CD4-positive, alpha-beta T cell (primary cell): ENCODE results near the gene EMC8. TPM values are rescaled to one million over a fixed set of nuclear protein-coding genes. Genes with fewer than 3 reads are reported as not detected.

Source experiments
- ATAC-seq: fragments of 200-7000 bp; cut with Tn5 transposase; one replicate; pipeline ENCODE4 v1.10.0; 2022; ENCODE audit warnings: mild to moderate bottlenecking; ENCODE audit not compliant: poor library complexity
- CTCF ChIA-PET: fragments of 350-600 bp; sonication (Branson Sonifier 250); formaldehyde crosslinking; loops from one replicate; lab custom pipeline; 2021; ENCODE audit warnings: antibody characterized with exemption, inconsistent platforms; lab: Charles Lee
- POLR2A ChIA-PET: fragments of 350-600 bp; sonication (Branson Sonifier 250); formaldehyde crosslinking; loops from one replicate; lab custom pipeline; 2021; ENCODE audit warnings: antibody characterized with exemption, inconsistent platforms; lab: Charles Lee
- DNase-seq, 14 experiments: peaks; one replicate each; pipeline ENCODE4 v3.0.0-alpha.2; 2013 to 2020; ENCODE audit warnings: mixed read lengths in 2 of 14
- H3K27ac ChIP-seq, 2 donors: one replicate each; pipeline versions ENCODE4 v1.5.1 to v1.7.0; 2013; ENCODE audit warnings: low read length in 2 of 2, low read depth in 1 of 2, mild to moderate bottlenecking in 1 of 2
- H3K27me3 ChIP-seq, 2 experiments: 1 replicate in 1 of 2; 2 replicates in 1 of 2; pipeline versions ENCODE4 v1.6.1 to v1.7.0; 2013; ENCODE audit warnings: low read length in 2 of 2, control low read depth in 1 of 2, mild to moderate bottlenecking in 1 of 2, moderate library complexity in 1 of 2; ENCODE audit not compliant: insufficient read depth in 2 of 2, control insufficient read depth in 1 of 2
- H3K36me3 ChIP-seq: one replicate; pipeline ENCODE4 v1.6.1; 2013; ENCODE audit warnings: low read length, control low read depth; ENCODE audit not compliant: insufficient read depth
- H3K4me1 ChIP-seq: one replicate; pipeline ENCODE4 v1.6.1; 2013; ENCODE audit warnings: low read length, control low read depth; ENCODE audit not compliant: insufficient read depth
- H3K4me3 ChIP-seq: one replicate; pipeline ENCODE4 v1.5.1; 2013; ENCODE audit warnings: mild to moderate bottlenecking, low read length, moderate library complexity
- H3K9me3 ChIP-seq, 2 experiments: 1 replicate in 1 of 2; 2 replicates in 1 of 2; pipeline versions ENCODE4 v1.6.1 to v1.7.0; 2013; ENCODE audit warnings: low read length in 2 of 2, mild to moderate bottlenecking in 2 of 2, control low read depth in 1 of 2, moderate library complexity in 1 of 2; ENCODE audit not compliant: control insufficient read depth in 1 of 2, insufficient read depth in 1 of 2
- H3K27ac Mint-ChIP-seq: one replicate; pipeline ENCODE4 v1.8.0; 2020; ENCODE audit warnings: mixed read lengths
- H3K27me3 Mint-ChIP-seq: one replicate; pipeline ENCODE4 v1.8.0; 2021; ENCODE audit warnings: mixed read lengths
- H3K36me3 Mint-ChIP-seq: one replicate; pipeline ENCODE4 v1.8.0; 2021; ENCODE audit warnings: low read depth, mixed read lengths
- H3K4me1 Mint-ChIP-seq: one replicate; pipeline ENCODE4 v1.8.0; 2021; ENCODE audit warnings: low read depth, mixed read lengths
- H3K4me3 Mint-ChIP-seq: one replicate; pipeline ENCODE4 v1.8.0; 2020; ENCODE audit warnings: mild to moderate bottlenecking, mixed read lengths
- H3K9me3 Mint-ChIP-seq: one replicate; pipeline ENCODE4 v1.8.0; 2020; ENCODE audit warnings: mixed read lengths
- intact Hi-C, 2 experiments: fragments of 100-400 bp; cut with DNase I in 1 of 2; cut with micrococcal nuclease in 1 of 2; formaldehyde crosslinking; loops; one replicate each; pipeline versions ENCODE4 v1.15.1 to v1.9.0; 2023 to 2025; cut with DNase I, micrococcal nuclease
- total RNA-seq, 174 experiments: library from RNA in 2 of 174; stranded (reverse) in 2 of 174; gene quantifications; one replicate each; pipeline ENCODE4 v1.2.3 and lab custom pipeline; 2021 to 2026
- TF ChIP-seq, protein P1 (sequence below): fragments of 200-600 bp; IDR thresholded peaks from one replicate; pipeline ENCODE4 v1.8.0; 2022; ENCODE audit warnings: antibody characterized with exemption, mild to moderate bottlenecking

EMC8 gene
- total RNA-seq, 2 experiments from 2014 or later: 38.9 to 41.7 TPM

GRCh38 chr16:85761861-85762260 is 37.5 kb downstream of the EMC8 start:
- ATAC-seq: no peak
- intact Hi-C loops: no loop called here

DNA sequence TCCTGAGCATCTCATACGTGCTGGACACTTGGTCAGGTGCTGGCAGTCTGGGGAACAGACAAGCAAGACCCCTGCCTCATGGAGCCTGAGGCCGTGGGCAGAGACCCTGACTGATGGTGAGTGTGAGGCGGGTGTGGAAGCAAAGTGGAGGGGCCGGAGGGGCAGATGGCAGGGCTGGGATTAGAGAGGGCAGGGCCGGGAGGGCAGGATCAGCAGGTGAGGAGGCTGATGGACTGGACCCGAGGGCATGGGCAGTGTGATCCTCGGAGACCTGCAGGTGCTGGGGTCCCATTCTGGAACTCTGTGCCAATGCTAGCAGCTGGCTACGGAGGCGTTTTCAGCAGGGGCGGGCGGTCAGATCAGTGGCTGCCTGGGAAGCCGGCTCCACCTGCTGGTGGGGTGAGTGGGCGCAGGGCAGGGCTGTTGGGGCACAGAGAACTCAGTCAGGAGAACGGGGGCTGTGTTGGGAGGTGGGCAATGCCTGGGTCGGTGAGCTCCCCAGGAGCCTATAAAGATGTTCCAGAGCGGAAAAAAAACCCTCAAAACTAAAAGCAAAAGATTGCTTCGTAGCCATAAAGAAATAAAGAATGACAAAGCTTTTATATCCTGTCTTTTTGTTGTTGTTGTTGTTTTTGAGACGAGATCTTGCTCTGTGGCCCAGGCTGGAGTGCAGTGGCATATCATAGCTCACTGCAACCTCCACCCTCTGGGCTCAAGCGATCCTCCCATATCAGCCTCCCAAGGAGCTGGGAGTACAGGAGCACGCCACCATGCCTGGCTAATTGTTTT is 39.5 kb downstream of the EMC8 start:
- H3K36me3 Mint-ChIP-seq: no peaks in the 10 kb centered on the region
- peaks cover 0 to 10% of the 10 kb centered on the region in 2 experiments for H3K27me3 ChIP-seq
- no peaks in the 10 kb centered on the region for H3K36me3 ChIP-seq
- ChIA-PET POLR2A (no interaction called here), CTCF (no interaction called here)
- no peaks in the 10 kb centered on the region for H3K9me3 ChIP-seq
- H3K27ac ChIP-seq: no peak overlapping the region
- TF ChIP-seq, protein P1, sequence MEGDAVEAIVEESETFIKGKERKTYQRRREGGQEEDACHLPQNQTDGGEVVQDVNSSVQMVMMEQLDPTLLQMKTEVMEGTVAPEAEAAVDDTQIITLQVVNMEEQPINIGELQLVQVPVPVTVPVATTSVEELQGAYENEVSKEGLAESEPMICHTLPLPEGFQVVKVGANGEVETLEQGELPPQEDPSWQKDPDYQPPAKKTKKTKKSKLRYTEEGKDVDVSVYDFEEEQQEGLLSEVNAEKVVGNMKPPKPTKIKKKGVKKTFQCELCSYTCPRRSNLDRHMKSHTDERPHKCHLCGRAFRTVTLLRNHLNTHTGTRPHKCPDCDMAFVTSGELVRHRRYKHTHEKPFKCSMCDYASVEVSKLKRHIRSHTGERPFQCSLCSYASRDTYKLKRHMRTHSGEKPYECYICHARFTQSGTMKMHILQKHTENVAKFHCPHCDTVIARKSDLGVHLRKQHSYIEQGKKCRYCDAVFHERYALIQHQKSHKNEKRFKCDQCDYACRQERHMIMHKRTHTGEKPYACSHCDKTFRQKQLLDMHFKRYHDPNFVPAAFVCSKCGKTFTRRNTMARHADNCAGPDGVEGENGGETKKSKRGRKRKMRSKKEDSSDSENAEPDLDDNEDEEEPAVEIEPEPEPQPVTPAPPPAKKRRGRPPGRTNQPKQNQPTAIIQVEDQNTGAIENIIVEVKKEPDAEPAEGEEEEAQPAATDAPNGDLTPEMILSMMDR: peak; percentile 39
- H3K9me3 Mint-ChIP-seq: no peaks in the 10 kb centered on the region
- peaks cover 11% of the 10 kb centered on the region for H3K4me1 ChIP-seq
- H3K27ac Mint-ChIP-seq: no peak overlapping the region
- H3K4me3 ChIP-seq: no peak overlapping the region
- H3K4me3 Mint-ChIP-seq: no peak overlapping the region
- ATAC-seq (no peak), DNase-seq (peak in 9 of 14 experiments; percentile 6 to 51 (median 17))
- peaks cover 27% of the 10 kb centered on the region for H3K27me3 Mint-ChIP-seq
- intact Hi-C loops: loop anchor here in 1 of 2 experiments (2.0 to 5.0 kb wide), 2 partner anchors 83 to 101 kb away; no protein-coding TSS in a partner anchor
- H3K4me1 Mint-ChIP-seq: peaks cover 8% of the 10 kb centered on the region

More at GRCh38 chr16:85761861-85762260, 37.5 kb downstream of the EMC8 start:
- Mint-ChIP-seq H3K4me1 (peaks cover 8% of the 10 kb centered on the region), H3K9me3 (no peaks in the 10 kb centered on the region), H3K27ac (no peak overlapping the region), H3K4me3 (no peak overlapping the region), H3K27me3 (peaks cover 27% of the 10 kb centered on the region), H3K36me3 (no peaks in the 10 kb centered on the region)
- no peaks in the 10 kb centered on the region for H3K36me3 ChIP-seq
- ChIA-PET POLR2A (no interaction called here), CTCF (no interaction called here)
- no peak overlapping the region for H3K27ac ChIP-seq
- peak in 1 of 14 experiments; percentile 13 for DNase-seq
- H3K4me3 ChIP-seq: no peak overlapping the region
- no peaks in the 10 kb centered on the region for H3K9me3 ChIP-seq
- peaks cover 11% of the 10 kb centered on the region for H3K4me1 ChIP-seq
- TF ChIP-seq, protein P1: no peak
- peaks cover 0 to 10% of the 10 kb centered on the region in 2 experiments for H3K27me3 ChIP-seq

DNA sequence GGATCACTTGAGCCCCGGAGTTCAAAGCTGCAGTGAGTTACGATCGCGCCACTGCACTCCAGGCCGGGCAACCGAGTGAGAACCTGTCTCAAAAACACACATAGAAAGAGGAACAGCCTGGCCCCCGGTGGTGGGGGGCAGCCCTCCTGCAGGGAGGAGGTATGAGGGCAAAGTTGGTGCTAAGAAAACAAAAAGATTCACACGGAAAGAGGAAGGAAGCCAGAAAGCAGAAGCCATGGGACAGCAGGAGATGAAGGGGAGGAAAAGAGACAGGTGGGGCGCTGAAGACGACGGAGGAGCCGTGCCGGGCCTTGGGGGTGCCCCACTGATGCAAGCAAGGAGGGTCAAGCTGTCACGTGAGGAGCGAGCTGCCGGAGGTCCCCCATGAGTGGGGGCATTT is 40.2 kb downstream of the EMC8 start:
- TF ChIP-seq, protein P1: no peak
- POLR2A ChIA-PET: no interaction called here
- Mint-ChIP-seq H3K4me1 (peaks cover 8% of the 10 kb centered on the region), H3K27me3 (peaks cover 32% of the 10 kb centered on the region), H3K36me3 (no peaks in the 10 kb centered on the region), H3K9me3 (no peaks in the 10 kb centered on the region), H3K4me3 (no peak overlapping the region), H3K27ac (no peak overlapping the region)
- no peaks in the 10 kb centered on the region for H3K9me3 ChIP-seq
- ATAC-seq: no peak
- CTCF ChIA-PET: no interaction called here
- H3K4me1 ChIP-seq: peaks cover 11% of the 10 kb centered on the region
- intact Hi-C loops: loop anchor here in 1 of 2 experiments (2.0 to 5.0 kb wide), 2 partner anchors 82 to 100 kb away; no protein-coding TSS in a partner anchor
- no peaks in the 10 kb centered on the region for H3K36me3 ChIP-seq
- peaks cover 0 to 13% of the 10 kb centered on the region in 2 experiments for H3K27me3 ChIP-seq
- DNase-seq: peak in 2 of 14 experiments; percentile 21 to 24
- H3K4me3 ChIP-seq: no peak overlapping the region
- H3K27ac ChIP-seq: no peak overlapping the region
